T-cell (primary cell): Measurements from ENCODE around the gene SPOCK1. TPM values are rescaled to one million over a fixed set of nuclear protein-coding genes. Genes with fewer than 3 reads are reported as not detected.

Source experiments
- ATAC-seq, 4 experiments: fragments of 200-7000 bp in 3 of 4; fragments of 150-1000 bp in 1 of 4; cut with Tn5 transposase; replicated peaks in 1 of 4; 1 replicate in 3 of 4; 2 replicates in 1 of 4; pipeline ENCODE4 v1.10.0; 2021; ENCODE audit warnings: moderate library complexity in 3 of 4, mild to moderate bottlenecking in 2 of 4, moderate number of reproducible peaks in 1 of 4
- CTCF ChIA-PET, 2 donors: fragments of 300-600 bp; sonication (Branson Sonifier 250); formaldehyde crosslinking; loops; one replicate each; lab custom pipeline; 2022; ENCODE audit warnings: antibody characterized with exemption in 2 of 2; lab: Charles Lee
- POLR2A ChIA-PET, 2 donors: fragments of 300-600 bp; sonication (Branson Sonifier 250); formaldehyde crosslinking; loops; one replicate each; lab custom pipeline; 2022; ENCODE audit warnings: antibody characterized with exemption in 2 of 2; lab: Charles Lee
- DNase-seq, 35 experiments: peaks; one replicate each; pipeline versions ENCODE4 v3.0.0 to v3.0.0-alpha.2; 2013 to 2023
- H3K27ac ChIP-seq: one replicate; pipeline ENCODE4 v1.5.1; 2013; ENCODE audit warnings: low read length
- H3K27me3 ChIP-seq, 2 experiments: replicated peaks in 1 of 2; 1 replicate in 1 of 2; 2 replicates in 1 of 2; pipeline versions ENCODE4 v1.6.1 to v1.7.0; 2013; ENCODE audit warnings: low read length in 1 of 2, mixed read lengths in 1 of 2; ENCODE audit not compliant: control insufficient read depth in 2 of 2, insufficient read depth in 2 of 2; ENCODE audit errors: extremely low read depth in 1 of 2
- H3K36me3 ChIP-seq, 2 donors: 1 replicate in 1 of 2; 2 replicates in 1 of 2; pipeline versions ENCODE4 v1.6.1 to v1.7.0; 2013; ENCODE audit warnings: low read length in 1 of 2; ENCODE audit not compliant: control insufficient read depth in 2 of 2, insufficient read depth in 1 of 2; ENCODE audit errors: extremely low read depth in 1 of 2
- H3K4me1 ChIP-seq, 2 experiments: 1 replicate in 1 of 2; 2 replicates in 1 of 2; pipeline versions ENCODE4 v1.6.1 to v1.7.0; 2013; ENCODE audit warnings: low read length in 2 of 2, mixed read lengths in 1 of 2; ENCODE audit not compliant: insufficient read depth in 2 of 2, control insufficient read depth in 1 of 2; ENCODE audit errors: extremely low read depth in 1 of 2
- H3K4me3 ChIP-seq, 2 donors: 1 replicate in 1 of 2; 2 replicates in 1 of 2; pipeline versions ENCODE4 v1.5.1 to v1.7.0; 2013; ENCODE audit warnings: mild to moderate bottlenecking in 2 of 2, low read length in 1 of 2, moderate library complexity in 1 of 2; ENCODE audit not compliant: control insufficient read depth in 1 of 2; ENCODE audit errors: extremely low read depth in 1 of 2
- H3K9me3 ChIP-seq: 2 replicates; pipeline ENCODE4 v1.7.0; 2013
- H3K27ac Mint-ChIP-seq, 2 donors: one replicate each; pipeline ENCODE4 v1.8.0; 2020 to 2021; ENCODE audit warnings: mild to moderate bottlenecking in 2 of 2, mixed read lengths in 2 of 2
- H3K27me3 Mint-ChIP-seq, 2 donors: one replicate each; pipeline ENCODE4 v1.8.0; 2021 to 2022; ENCODE audit warnings: mixed read lengths in 2 of 2
- H3K36me3 Mint-ChIP-seq: one replicate; pipeline ENCODE4 v1.8.0; 2021; ENCODE audit warnings: mixed read lengths
- H3K4me1 Mint-ChIP-seq, 3 donors: one replicate each; pipeline ENCODE4 v1.8.0; 2020 to 2022; ENCODE audit warnings: mixed read lengths in 3 of 3, mild to moderate bottlenecking in 1 of 3
- H3K4me3 Mint-ChIP-seq, 3 donors: one replicate each; pipeline ENCODE4 v1.8.0; 2020 to 2022; ENCODE audit warnings: mild to moderate bottlenecking in 3 of 3, mixed read lengths in 3 of 3, moderate library complexity in 3 of 3
- H3K9me3 Mint-ChIP-seq, 3 donors: one replicate each; pipeline ENCODE4 v1.8.0; 2020 to 2022; ENCODE audit warnings: mixed read lengths in 3 of 3
- WGBS: methylation state at CpG from one replicate; pipeline ENCODE4 v1.1.5; 2013; ENCODE audit warnings: missing lambda C conversion rate; ENCODE audit not compliant: insufficient coverage; 5-methylcytosine and 5-hydroxymethylcytosine counted together
- total RNA-seq, 35 experiments: library from RNA in 6 of 35; stranded (reverse) in 6 of 35; fragments of 120-200 nt in 1 of 35; gene quantifications; one replicate each; pipeline versions ENCODE4 v1.2.1 to v1.2.4 and lab custom pipeline; 2013 to 2026

Gene SPOCK1
- total RNA-seq, 5 donors from 2014 or later (not counting 1 experiment from before 2014, with no cell fraction given), result 0.57 TPM; not detected in 4

DNA sequence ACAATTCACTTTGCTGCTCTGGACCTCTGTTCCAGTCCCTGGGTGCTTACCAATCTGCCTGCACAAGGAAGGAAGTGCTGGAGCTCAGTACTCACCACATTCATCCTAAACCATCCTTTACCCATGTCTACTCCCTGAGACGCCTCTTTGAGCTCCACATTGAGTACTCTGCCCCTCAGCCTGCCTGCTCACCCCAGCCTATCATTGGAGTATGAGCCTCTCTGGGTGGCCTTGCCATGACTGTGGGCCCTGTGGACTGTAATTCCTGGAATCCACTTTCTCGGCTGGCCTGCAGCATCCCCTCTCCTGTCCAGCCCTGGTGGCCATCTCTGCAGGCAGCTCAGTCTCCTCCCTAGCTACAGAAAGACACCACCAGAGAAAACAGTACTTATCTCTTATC is 428.6 kb downstream of the SPOCK1 start:
- POLR2A ChIA-PET, result interaction anchor here in 1 of 2 donors (0.6 kb wide), 1 partner anchor 49 kb away, joined by 6 read pairs; no protein-coding TSS in a partner anchor
- DNase-seq (no peak), ATAC-seq (no peak)

GRCh38 chr5:137069358-137069757 is 429.8 kb downstream of the SPOCK1 start:
- Histone ChIP-seq H3K27ac (no peak overlapping the region), H3K27me3 (no peaks in the 10 kb centered on the region), H3K9me3 (no peaks in the 10 kb centered on the region), H3K36me3 (no peaks in the 10 kb centered on the region), H3K4me3 (no peak overlapping the region), H3K4me1 (no peaks in the 10 kb centered on the region)
- ATAC-seq (no peak), DNase-seq (no peak)
- 79% methylated on average over 10 of the region's 12 CpGs for WGBS
- H3K4me3 Mint-ChIP-seq, result no peak overlapping the region
- no peaks in the 10 kb centered on the region for H3K36me3 Mint-ChIP-seq
- peaks cover 0 to 10% (median 0%) of the 10 kb centered on the region in 3 donors for H3K9me3 Mint-ChIP-seq
- no peaks in the 10 kb centered on the region for H3K4me1 Mint-ChIP-seq
- peaks cover 0 to 12% of the 10 kb centered on the region in 2 donors for H3K27me3 Mint-ChIP-seq
- no peak overlapping the region for H3K27ac Mint-ChIP-seq
- ChIA-PET CTCF (no interaction called here), POLR2A (no interaction called here)

More for the DNA sequence above, 428.6 kb downstream of the SPOCK1 start:
- H3K9me3 ChIP-seq, result no peaks in the 10 kb centered on the region
- WGBS, result 67% methylated on average over 1 of the region's 2 CpGs
- Mint-ChIP-seq H3K27me3 (peaks cover 0 to 12% of the 10 kb centered on the region in 2 donors), H3K9me3 (peaks cover 0 to 8% (median 0%) of the 10 kb centered on the region in 3 donors), H3K27ac (no peak overlapping the region), H3K36me3 (no peaks in the 10 kb centered on the region), H3K4me1 (no peaks in the 10 kb centered on the region), H3K4me3 (no peak overlapping the region)
- no peaks in the 10 kb centered on the region for H3K4me1 ChIP-seq
- no peak overlapping the region for H3K27ac ChIP-seq
- no peak overlapping the region for H3K4me3 ChIP-seq
- H3K27me3 ChIP-seq, result no peaks in the 10 kb centered on the region
- CTCF ChIA-PET, result no interaction called here
- H3K36me3 ChIP-seq, result no peaks in the 10 kb centered on the region

- WGBS, result no CpG with 5 or more reads among the region's 4 CpGs
- DNase-seq (no peak), ATAC-seq (no peak)
- H3K36me3 Mint-ChIP-seq, result no peaks in the 10 kb centered on the region
- no peak overlapping the region for H3K27ac ChIP-seq
- H3K36me3 ChIP-seq, result no peaks in the 10 kb centered on the region
- peaks cover 3 to 8% of the 10 kb centered on the region in 2 donors for H3K27me3 Mint-ChIP-seq
- H3K4me1 ChIP-seq, result no peaks in the 10 kb centered on the region
- H3K4me3 ChIP-seq, result no peak overlapping the region
- H3K4me3 Mint-ChIP-seq, result no peak overlapping the region
- no peaks in the 10 kb centered on the region for H3K4me1 Mint-ChIP-seq
- ChIA-PET POLR2A (no interaction called here), CTCF (no interaction called here)
- no peaks in the 10 kb centered on the region for H3K27me3 ChIP-seq
- H3K9me3 Mint-ChIP-seq, result peaks cover 0 to 3% (median 3%) of the 10 kb centered on the region in 3 donors
- no peaks in the 10 kb centered on the region for H3K9me3 ChIP-seq
- H3K27ac Mint-ChIP-seq, result no peak overlapping the region
Observed at GRCh38 chr5:137061382-137061781, 437.7 kb downstream of the SPOCK1 start.

DNA sequence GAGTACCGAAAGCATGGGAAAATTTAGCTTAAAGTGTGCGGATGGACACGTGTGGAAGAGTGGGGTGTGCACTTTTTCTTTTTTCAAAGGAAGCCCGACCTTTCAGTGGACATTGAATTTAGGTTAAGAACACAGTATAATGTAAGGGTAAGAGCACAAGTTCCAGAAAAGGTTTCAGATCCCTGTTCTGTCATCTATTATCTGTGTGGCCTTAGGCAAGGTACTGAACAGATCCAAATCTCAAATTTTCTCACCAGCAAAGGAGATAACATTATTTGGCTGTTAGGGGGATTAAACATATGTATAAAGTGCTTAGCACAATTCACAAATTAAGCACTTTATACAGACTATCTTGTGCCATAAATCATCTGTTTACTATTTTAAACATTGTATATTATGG is 441.0 kb downstream of the SPOCK1 start:
- H3K27ac Mint-ChIP-seq, result no peak overlapping the region
- no peaks in the 10 kb centered on the region for H3K9me3 ChIP-seq
- no peak overlapping the region for H3K4me3 Mint-ChIP-seq
- DNase-seq, result no peak
- H3K4me1 Mint-ChIP-seq, result no peaks in the 10 kb centered on the region
- ChIA-PET CTCF (no interaction called here), POLR2A (no interaction called here)
- no peaks in the 10 kb centered on the region for H3K36me3 Mint-ChIP-seq
- peaks cover 0 to 3% (median 0%) of the 10 kb centered on the region in 3 donors for H3K9me3 Mint-ChIP-seq
- no peak overlapping the region for H3K27ac ChIP-seq
- H3K4me1 ChIP-seq, result no peaks in the 10 kb centered on the region
- H3K36me3 ChIP-seq, result no peaks in the 10 kb centered on the region
- no peak for ATAC-seq
- no peak overlapping the region for H3K4me3 ChIP-seq
- WGBS, result 100% methylated on average over 2 of the region's 4 CpGs
- peaks cover 0 to 2% of the 10 kb centered on the region in 2 experiments for H3K27me3 ChIP-seq
- peaks cover 3 to 8% of the 10 kb centered on the region in 2 donors for H3K27me3 Mint-ChIP-seq

GRCh38 chr5:137056676-137057075 is 442.4 kb downstream of the SPOCK1 start:
- WGBS, result 40% methylated on average over 1 of the region's 2 CpGs
- Mint-ChIP-seq H3K4me3 (no peak overlapping the region), H3K4me1 (no peaks in the 10 kb centered on the region), H3K27me3 (peaks cover 3 to 12% of the 10 kb centered on the region in 2 donors), H3K27ac (no peak overlapping the region), H3K9me3 (no peaks in the 10 kb centered on the region), H3K36me3 (no peaks in the 10 kb centered on the region)
- Histone ChIP-seq H3K4me1 (no peaks in the 10 kb centered on the region), H3K27me3 (peaks cover 0 to 2% of the 10 kb centered on the region in 2 experiments), H3K27ac (no peak overlapping the region), H3K9me3 (no peaks in the 10 kb centered on the region), H3K36me3 (no peaks in the 10 kb centered on the region), H3K4me3 (no peak overlapping the region)
- ATAC-seq (no peak), DNase-seq (no peak)
- CTCF ChIA-PET, result no interaction called here
- POLR2A ChIA-PET, result no interaction called here

GRCh38 chr5:137055271-137055872 is 443.8 kb downstream of the SPOCK1 start:
- ATAC-seq, result no peak

More at GRCh38 chr5:137055271-137055872, 443.8 kb downstream of the SPOCK1 start:
- no peaks in the 10 kb centered on the region for H3K9me3 Mint-ChIP-seq
- no peak overlapping the region for H3K4me3 ChIP-seq
- no peaks in the 10 kb centered on the region for H3K4me1 Mint-ChIP-seq
- POLR2A ChIA-PET, result no interaction called here
- no CpG with 5 or more reads among the region's 2 CpGs for WGBS
- no peaks in the 10 kb centered on the region for H3K9me3 ChIP-seq
- H3K27ac Mint-ChIP-seq, result no peak overlapping the region
- H3K36me3 ChIP-seq, result no peaks in the 10 kb centered on the region
- CTCF ChIA-PET, result no interaction called here
- no peak for DNase-seq
- no peaks in the 10 kb centered on the region for H3K4me1 ChIP-seq
- no peaks in the 10 kb centered on the region for H3K36me3 Mint-ChIP-seq
- H3K27ac ChIP-seq, result no peak overlapping the region
- no peak overlapping the region for H3K4me3 Mint-ChIP-seq
- H3K27me3 ChIP-seq, result peaks cover 0 to 2% of the 10 kb centered on the region in 2 experiments
- H3K27me3 Mint-ChIP-seq, result peaks cover 3 to 12% of the 10 kb centered on the region in 2 donors
